GM10248 (cell line): ENCODE data around the gene SLC45A3.

Experiments used
- CTCF ChIA-PET: fragments of 300-600 bp; sonication (Branson Sonifier 250); formaldehyde crosslinking; extraction: SDS; loops from one replicate; lab custom pipeline; 2021; ENCODE audit warnings: antibody characterized with exemption; lab: Yijun Ruan, JAX
- POLR2A ChIA-PET: fragments of 350-650 bp; sonication (Branson Sonifier 250); formaldehyde crosslinking; extraction: SDS; loops from one replicate; lab custom pipeline; 2020; ENCODE audit warnings: antibody characterized with exemption; lab: Yijun Ruan, JAX
- DNase-seq: peaks from one replicate; pipeline ENCODE4 v3.0.0; 2012; ENCODE audit errors: extremely low spot score
- TF ChIP-seq, protein P1 (sequence below): IDR thresholded peaks from 2 replicates; pipeline ENCODE4 v1.5.1; 2012; ENCODE audit warnings: mild to moderate bottlenecking, low read depth; ENCODE audit errors: extremely low read depth, missing control alignments, control extremely low read depth

Gene SLC45A3

DNA sequence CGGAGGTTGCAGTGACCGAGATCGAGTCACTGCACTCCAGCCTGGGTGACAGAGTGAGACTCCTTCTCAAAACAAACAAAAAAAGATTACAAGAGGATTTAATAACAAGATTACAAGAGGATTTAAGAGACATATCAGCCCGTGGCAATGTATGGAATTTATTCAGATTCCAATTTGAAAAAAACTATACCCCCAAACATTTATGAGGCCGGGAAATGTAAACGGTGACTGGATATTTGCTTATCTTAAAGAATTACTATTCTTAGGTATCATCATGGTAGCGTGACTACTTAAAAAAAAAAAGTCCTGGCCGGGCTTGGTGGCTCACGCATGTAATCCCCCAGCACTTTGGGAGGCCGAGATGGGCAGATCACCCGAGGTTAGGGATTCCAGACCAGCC lies 27.3 kb downstream of the SLC45A3 start:
- ChIA-PET CTCF (interaction anchor here (8.6 to 11.9 kb wide), 3 partner anchors 15 to 58 kb away, joined by 157 to 509 read pairs (median 372); no protein-coding TSS in a partner anchor), POLR2A (no interaction called here)
- DNase-seq = no peak
- TF ChIP-seq, protein P1, sequence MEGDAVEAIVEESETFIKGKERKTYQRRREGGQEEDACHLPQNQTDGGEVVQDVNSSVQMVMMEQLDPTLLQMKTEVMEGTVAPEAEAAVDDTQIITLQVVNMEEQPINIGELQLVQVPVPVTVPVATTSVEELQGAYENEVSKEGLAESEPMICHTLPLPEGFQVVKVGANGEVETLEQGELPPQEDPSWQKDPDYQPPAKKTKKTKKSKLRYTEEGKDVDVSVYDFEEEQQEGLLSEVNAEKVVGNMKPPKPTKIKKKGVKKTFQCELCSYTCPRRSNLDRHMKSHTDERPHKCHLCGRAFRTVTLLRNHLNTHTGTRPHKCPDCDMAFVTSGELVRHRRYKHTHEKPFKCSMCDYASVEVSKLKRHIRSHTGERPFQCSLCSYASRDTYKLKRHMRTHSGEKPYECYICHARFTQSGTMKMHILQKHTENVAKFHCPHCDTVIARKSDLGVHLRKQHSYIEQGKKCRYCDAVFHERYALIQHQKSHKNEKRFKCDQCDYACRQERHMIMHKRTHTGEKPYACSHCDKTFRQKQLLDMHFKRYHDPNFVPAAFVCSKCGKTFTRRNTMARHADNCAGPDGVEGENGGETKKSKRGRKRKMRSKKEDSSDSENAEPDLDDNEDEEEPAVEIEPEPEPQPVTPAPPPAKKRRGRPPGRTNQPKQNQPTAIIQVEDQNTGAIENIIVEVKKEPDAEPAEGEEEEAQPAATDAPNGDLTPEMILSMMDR = no peak

GRCh38 chr1:205650241-205650640 lies 30.1 kb downstream of the SLC45A3 start:
- TF ChIP-seq, protein P1 = no peak
- ChIA-PET POLR2A (interaction anchor here (0.6 kb wide), 1 partner anchor 18 kb away, joined by 3 read pairs; the partner anchor contains the start of gene ELK4), CTCF (interaction anchor here (0.8 to 12.8 kb wide), 6 partner anchors 8 to 327 kb away, joined by 3 to 173 read pairs (median 6); no protein-coding TSS in a partner anchor)
- no peak for DNase-seq

DNA sequence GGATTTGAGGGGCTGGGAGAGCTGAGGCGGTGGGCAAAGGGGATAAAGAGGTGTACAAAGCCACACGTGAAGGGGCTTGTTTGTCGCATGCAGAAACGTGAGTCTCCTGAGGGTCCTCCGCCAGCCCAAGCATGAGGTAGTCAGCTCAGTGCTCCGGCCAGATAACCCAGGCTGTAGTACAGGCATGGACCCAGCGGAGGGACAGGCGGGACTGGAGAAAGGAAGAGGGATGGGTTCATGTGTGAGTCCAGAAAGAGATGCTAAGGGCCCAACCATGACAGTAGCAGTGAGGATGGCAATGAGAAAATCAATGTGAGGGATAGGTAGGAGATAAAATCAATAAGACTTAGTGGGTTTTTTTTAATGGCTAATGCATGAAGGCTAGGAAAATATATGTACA lies 34.8 kb downstream of the SLC45A3 start:
- ChIA-PET CTCF (interaction anchor here (1.5 to 12.8 kb wide), 5 partner anchors 10 to 291 kb away, joined by 3 to 173 read pairs (median 18); partner anchors contain the start of gene ELK4), POLR2A (interaction anchor here (0.6 to 2.2 kb wide), 2 partner anchors 13 to 54 kb away, joined by 5 to 6 read pairs; partner anchors contain the start of gene ELK4)
- TF ChIP-seq, protein P1 = no peak

DNA sequence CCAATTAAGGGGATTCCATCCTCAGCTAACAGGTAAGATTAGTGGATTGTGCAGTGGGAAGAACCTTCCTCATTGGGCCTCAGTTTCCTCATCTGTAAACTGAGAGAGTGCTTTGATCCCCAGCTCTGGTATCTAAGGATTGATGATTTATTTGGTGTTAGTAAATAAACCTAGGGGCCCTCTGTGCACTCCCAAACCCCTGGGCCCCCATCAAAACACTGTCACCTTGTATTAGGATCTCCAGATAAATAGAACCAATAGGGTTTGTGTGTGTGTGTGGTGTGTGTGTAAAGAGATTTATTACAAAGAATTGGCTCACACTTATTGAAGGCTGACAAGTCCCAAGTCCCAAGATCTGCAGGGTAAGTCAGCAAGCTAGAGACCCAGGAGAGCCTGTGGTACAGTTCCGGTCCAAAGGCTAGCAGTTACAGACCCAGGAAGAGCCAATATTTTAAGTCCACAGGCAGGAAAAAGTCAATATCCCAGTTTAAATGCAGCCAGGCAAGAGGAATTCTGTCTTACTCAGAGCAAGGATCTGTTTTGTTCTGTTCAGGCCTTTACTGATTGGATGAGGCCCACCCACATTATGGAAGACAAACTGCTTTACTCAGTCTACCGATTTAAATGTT lies 37.5 kb downstream of the SLC45A3 start:
- POLR2A ChIA-PET = no interaction called here
- TF ChIP-seq, protein P1 = no peak
- CTCF ChIA-PET = interaction anchor here (2.1 to 12.8 kb wide), 3 partner anchors 10 to 51 kb away, joined by 10 to 173 read pairs (median 27); partner anchors contain the start of gene ELK4
- no peak for DNase-seq

More for the DNA sequence above, 34.8 kb downstream of the SLC45A3 start:
- DNase-seq = no peak

- TF ChIP-seq, protein P1 = no peak
- ChIA-PET CTCF (interaction anchor here (0.9 to 12.8 kb wide), 3 partner anchors 19 to 115 kb away, joined by 3 to 173 read pairs (median 15); no protein-coding TSS in a partner anchor), POLR2A (no interaction called here)
- DNase-seq = no peak
Measured at GRCh38 chr1:205639567-205639966, 40.7 kb downstream of the SLC45A3 start.

DNA sequence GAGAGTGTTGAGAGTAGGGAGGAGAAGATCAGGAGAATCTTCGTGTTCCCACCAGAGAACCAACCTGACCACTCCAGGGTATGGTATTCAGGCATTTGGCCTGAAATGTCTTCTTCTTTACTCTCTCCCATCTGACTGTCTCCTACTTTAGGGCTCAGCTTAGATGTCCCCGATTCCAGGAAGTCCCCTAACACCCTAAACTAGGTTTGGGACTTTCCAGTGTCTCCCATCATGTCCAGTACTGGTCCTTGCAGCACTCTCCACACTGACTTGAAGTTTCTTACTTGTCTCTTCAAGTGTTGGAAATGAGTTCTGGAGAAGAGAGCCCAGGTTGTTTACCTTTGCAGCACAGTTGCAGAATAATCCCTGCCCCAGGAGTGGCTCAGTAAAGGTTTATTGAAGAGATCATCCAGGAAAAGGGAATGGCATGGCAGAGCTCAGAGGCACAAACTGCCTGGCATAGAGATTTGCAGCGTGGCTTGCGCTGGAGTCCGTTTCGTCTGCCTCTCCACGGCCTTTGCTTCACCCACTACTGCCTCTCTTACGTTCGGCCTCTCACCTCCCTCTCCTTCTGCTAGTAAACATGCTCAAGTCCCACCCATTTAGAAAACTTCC lies 42.3 kb downstream of the SLC45A3 start:
- POLR2A ChIA-PET = no interaction called here
- no peak for DNase-seq
- CTCF ChIA-PET = interaction anchor here (1.1 to 11.6 kb wide), 4 partner anchors 20 to 109 kb away, joined by 3 to 263 read pairs (median 17); no protein-coding TSS in a partner anchor
- TF ChIP-seq, protein P1 = no peak
